ENCODE data around the gene RASGRF2.

Gene RASGRF2

GRCh38 chr5:81134566-81134965 is 174.4 kb downstream of the RASGRF2 start:
- H3K36me3 ChIP-seq: no peaks in the 10 kb centered on the region
- no peaks in the 10 kb centered on the region for H3K4me1 ChIP-seq (ENCODE audit: control insufficient read depth in 1 of 2, insufficient read depth in 1 of 2, low read depth in 1 of 2, low read length in 1 of 2)
- TF ChIP-seq CTCF (IDR thresholded peaks at IDR 0.05): no peak
- no peaks in the 10 kb centered on the region for H3K9me3 ChIP-seq
- H3K27me3 ChIP-seq: peaks cover 18% of the 10 kb centered on the region
- no peak overlapping the region for H3K27ac ChIP-seq
- H3K4me3 ChIP-seq (ENCODE audit: low read depth in 1 of 2, low read length in 1 of 2): no peak overlapping the region

- H3K36me3 ChIP-seq: no peaks in the 10 kb centered on the region
- TF ChIP-seq CTCF (IDR thresholded peaks at IDR 0.05): no peak
- no peak overlapping the region for H3K27ac ChIP-seq
- H3K4me3 ChIP-seq (ENCODE audit: low read depth in 1 of 2, low read length in 1 of 2): no peak overlapping the region
- no peaks in the 10 kb centered on the region for H3K4me1 ChIP-seq (ENCODE audit: control insufficient read depth in 1 of 2, insufficient read depth in 1 of 2, low read depth in 1 of 2, low read length in 1 of 2)
- H3K27me3 ChIP-seq: no peaks in the 10 kb centered on the region
- no peaks in the 10 kb centered on the region for H3K9me3 ChIP-seq
These were observed 176.4 kb downstream of the RASGRF2 start for GRCh38 chr5:81136557-81136956.

- Histone ChIP-seq H3K4me1 (ENCODE audit: control insufficient read depth in 1 of 2, insufficient read depth in 1 of 2, low read depth in 1 of 2, low read length in 1 of 2) (no peaks in the 10 kb centered on the region), H3K36me3 (no peaks in the 10 kb centered on the region), H3K9me3 (no peaks in the 10 kb centered on the region), H3K27ac (no peak overlapping the region), H3K4me3 (ENCODE audit: low read depth in 1 of 2, low read length in 1 of 2) (no peak overlapping the region), H3K27me3 (no peaks in the 10 kb centered on the region)
- no peak for TF ChIP-seq CTCF (IDR thresholded peaks at IDR 0.05)
These were observed 177.7 kb downstream of the RASGRF2 start for GRCh38 chr5:81137833-81138232.

- H3K27ac ChIP-seq: no peak overlapping the region
- H3K4me1 ChIP-seq (ENCODE audit: control insufficient read depth in 1 of 2, insufficient read depth in 1 of 2, low read depth in 1 of 2, low read length in 1 of 2): no peaks in the 10 kb centered on the region
- H3K27me3 ChIP-seq: no peaks in the 10 kb centered on the region
- no peaks in the 10 kb centered on the region for H3K9me3 ChIP-seq
- no peak overlapping the region for H3K4me3 ChIP-seq (ENCODE audit: low read depth in 1 of 2, low read length in 1 of 2)
- H3K36me3 ChIP-seq: no peaks in the 10 kb centered on the region
- no peak for TF ChIP-seq CTCF (IDR thresholded peaks at IDR 0.05)
These were observed 180.3 kb downstream of the RASGRF2 start for GRCh38 chr5:81140441-81140840.

GRCh38 chr5:81140943-81141342 is 180.8 kb downstream of the RASGRF2 start:
- no peaks in the 10 kb centered on the region for H3K27me3 ChIP-seq
- TF ChIP-seq CTCF (IDR thresholded peaks at IDR 0.05): no peak
- H3K9me3 ChIP-seq: no peaks in the 10 kb centered on the region

GRCh38 chr5:81142108-81142507 is 181.9 kb downstream of the RASGRF2 start:
- no peaks in the 10 kb centered on the region for H3K36me3 ChIP-seq
- TF ChIP-seq CTCF (IDR thresholded peaks at IDR 0.05): no peak
- H3K27ac ChIP-seq: no peak overlapping the region
- H3K4me3 ChIP-seq (ENCODE audit: low read depth in 1 of 2, low read length in 1 of 2): no peak overlapping the region
- H3K9me3 ChIP-seq: no peaks in the 10 kb centered on the region
- H3K27me3 ChIP-seq: peaks cover 7% of the 10 kb centered on the region
- H3K4me1 ChIP-seq (ENCODE audit: control insufficient read depth in 1 of 2, insufficient read depth in 1 of 2, low read depth in 1 of 2, low read length in 1 of 2): no peaks in the 10 kb centered on the region

More at GRCh38 chr5:81140943-81141342, 180.8 kb downstream of the RASGRF2 start:
- Histone ChIP-seq H3K4me3 (ENCODE audit: low read depth in 1 of 2, low read length in 1 of 2) (no peak overlapping the region), H3K4me1 (ENCODE audit: control insufficient read depth in 1 of 2, insufficient read depth in 1 of 2, low read depth in 1 of 2, low read length in 1 of 2) (no peaks in the 10 kb centered on the region), H3K36me3 (no peaks in the 10 kb centered on the region), H3K27ac (no peak overlapping the region)
